Trophoblast cell (in vitro differentiated cells and primary cell): ENCODE data around the gene SAA2. TPM values are rescaled to one million over a fixed set of nuclear protein-coding genes. Genes with fewer than 3 reads are reported as not detected.

ENCODE experiments used
- DNase-seq, 2 donors: peaks; one replicate each; pipeline ENCODE4 v3.0.0-alpha.2; 2016
- H2AFZ ChIP-seq: 2 replicates; pipeline ENCODE4 v1.6.1; 2013; ENCODE audit warnings: low read length, moderate library complexity, mild to moderate bottlenecking; ENCODE audit not compliant: insufficient read depth, poor library complexity
- H2AK5ac ChIP-seq: 2 replicates; pipeline ENCODE4 v1.6.1; 2013; ENCODE audit warnings: mild to moderate bottlenecking, low read length
- H2BK120ac ChIP-seq: 2 replicates; pipeline ENCODE4 v1.6.1; 2013; ENCODE audit warnings: low read length, mild to moderate bottlenecking, moderate library complexity; ENCODE audit not compliant: insufficient read depth, poor library complexity
- H2BK12ac ChIP-seq: 2 replicates; pipeline ENCODE4 v1.6.1; 2013; ENCODE audit warnings: mild to moderate bottlenecking, low read length, moderate library complexity
- H2BK5ac ChIP-seq: 2 replicates; pipeline ENCODE4 v1.6.1; 2013; ENCODE audit warnings: low read length, low read depth, moderate library complexity, mild to moderate bottlenecking; ENCODE audit not compliant: poor library complexity
- H3K14ac ChIP-seq: 2 replicates; pipeline ENCODE4 v1.6.1; 2013; ENCODE audit warnings: mild to moderate bottlenecking, low read length
- H3K18ac ChIP-seq: 2 replicates; pipeline ENCODE4 v1.6.1; 2013; ENCODE audit warnings: mild to moderate bottlenecking, low read length
- H3K23ac ChIP-seq: 2 replicates; pipeline ENCODE4 v1.6.1; 2013; ENCODE audit warnings: low read length
- H3K27ac ChIP-seq: 2 replicates; pipeline ENCODE4 v1.5.1; 2013; ENCODE audit warnings: low read depth, mild to moderate bottlenecking, inconsistent platforms, low read length, moderate library complexity
- H3K27me3 ChIP-seq: 2 replicates; pipeline ENCODE4 v1.6.1; 2013; ENCODE audit warnings: inconsistent platforms, mild to moderate bottlenecking, low read length, moderate library complexity; ENCODE audit not compliant: insufficient read depth
- H3K36me3 ChIP-seq, 2 experiments: 1 replicate in 1 of 2; 2 replicates in 1 of 2; pipeline ENCODE4 v1.6.1; 2013; ENCODE audit warnings: low read length in 2 of 2, mild to moderate bottlenecking in 2 of 2, moderate library complexity in 1 of 2; ENCODE audit not compliant: insufficient read depth in 2 of 2, control insufficient read depth in 1 of 2
- H3K4ac ChIP-seq: 2 replicates; pipeline ENCODE4 v1.6.1; 2013; ENCODE audit warnings: low read depth, mild to moderate bottlenecking, low read length, moderate library complexity
- H3K4me1 ChIP-seq, 2 experiments: 1 replicate in 1 of 2; 2 replicates in 1 of 2; pipeline ENCODE4 v1.6.1; 2013; ENCODE audit warnings: low read length in 2 of 2, mild to moderate bottlenecking in 2 of 2, moderate library complexity in 1 of 2; ENCODE audit not compliant: insufficient read depth in 2 of 2, control insufficient read depth in 1 of 2
- H3K4me2 ChIP-seq: 2 replicates; pipeline ENCODE4 v1.6.1; 2013; ENCODE audit warnings: inconsistent platforms, mild to moderate bottlenecking, low read length, moderate library complexity
- H3K4me3 ChIP-seq: 2 replicates; pipeline ENCODE4 v1.5.1; 2013; ENCODE audit warnings: mild to moderate bottlenecking, low read depth, low read length, inconsistent platforms
- H3K79me1 ChIP-seq: one replicate; pipeline ENCODE4 v1.6.1; 2013; ENCODE audit warnings: low read length
- H3K79me2 ChIP-seq: 2 replicates; pipeline ENCODE4 v1.6.1; 2013; ENCODE audit warnings: low read length, mild to moderate bottlenecking; ENCODE audit not compliant: control insufficient read depth, insufficient read depth, poor library complexity
- H3K9ac ChIP-seq: 2 replicates; pipeline ENCODE4 v1.6.1; 2013; ENCODE audit warnings: mild to moderate bottlenecking, low read length
- H3K9me3 ChIP-seq: 2 replicates; pipeline ENCODE4 v1.6.1; 2013; ENCODE audit warnings: low read depth, mild to moderate bottlenecking, control low read depth, inconsistent platforms, low read length; ENCODE audit not compliant: insufficient read depth
- H4K12ac ChIP-seq: 2 replicates; pipeline ENCODE4 v1.6.1; 2013; ENCODE audit warnings: low read depth, mild to moderate bottlenecking, low read length, moderate library complexity
- H4K8ac ChIP-seq: 2 replicates; pipeline ENCODE4 v1.6.1; 2013; ENCODE audit warnings: low read depth, mild to moderate bottlenecking, low read length, moderate library complexity
- H4K91ac ChIP-seq: one replicate; pipeline ENCODE4 v1.6.1; 2013; ENCODE audit warnings: low read depth, mild to moderate bottlenecking, low read length, moderate library complexity
- WGBS: extraction: QIAGEN DNeasy Blood & Tissue Kit; methylation state at CpG from one replicate; pipeline ENCODE4 v1.1.7; 2013; ENCODE audit warnings: missing lambda C conversion rate; ENCODE audit not compliant: insufficient read length, insufficient coverage; ENCODE audit errors: extremely low coverage; 5-methylcytosine and 5-hydroxymethylcytosine counted together
- polyA plus RNA-seq: library from polyadenylated mRNA; stranded (reverse); fragments of 200-250 nt; gene quantifications from 2 replicates; pipeline ENCODE4 v1.2.3, GENCODE V29; 2013

Gene SAA2
- polyA plus RNA-seq, result 1.1 and 1.6 TPM in 2 replicates

DNA sequence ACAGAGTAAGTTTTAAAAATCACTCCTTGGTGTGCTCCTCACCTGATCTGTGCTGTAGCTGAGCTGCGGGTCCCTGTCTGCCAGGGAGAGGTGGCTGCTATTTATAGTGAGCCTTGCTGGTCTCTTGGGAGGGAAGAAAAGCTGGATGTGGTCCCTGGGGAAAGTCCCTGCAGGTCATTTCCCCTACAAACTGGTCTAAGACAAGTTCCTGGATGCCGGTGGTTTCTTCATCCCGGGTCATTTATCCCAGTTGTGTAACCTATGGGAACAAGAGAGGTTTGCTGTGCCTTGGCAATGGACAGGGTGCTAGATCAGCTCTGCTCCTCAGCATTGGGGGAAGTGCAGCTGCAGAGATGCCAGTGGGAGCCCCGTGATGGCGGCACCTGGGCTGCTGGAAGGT, at the start of gene SAA2:
Gene SAA2 (minus strand): TSS at position 108 of the 400 bp plus-strand sequence. CDS start 657 bp downstream, outside the sequence.
- H2BK5ac ChIP-seq, result no peak within 1 kb of the TSS
- no peak within 1 kb of the TSS for H3K14ac ChIP-seq
- no peak within 1 kb of the TSS for H3K9ac ChIP-seq
- H3K79me2 ChIP-seq, result no peaks in the 10 kb centered on the region
- no peak within 1 kb of the TSS for H3K27ac ChIP-seq
- H2BK12ac ChIP-seq, result no peak within 1 kb of the TSS
- peak within 1 kb of the TSS; percentile 22 for H3K23ac ChIP-seq
- H3K4me2 ChIP-seq, result no peak within 1 kb of the TSS
- H4K91ac ChIP-seq, result no peak within 1 kb of the TSS
- no peak within 1 kb of the TSS for H2BK120ac ChIP-seq
- no peak within 1 kb of the TSS for H3K4me3 ChIP-seq
- H4K8ac ChIP-seq, result no peak within 1 kb of the TSS
- peaks cover 0 to 2% of the 10 kb centered on the region in 2 experiments for H3K4me1 ChIP-seq
- WGBS, result no CpG with 5 or more reads among the region's 5 CpGs
- no peak within 1 kb of the TSS for H2AFZ ChIP-seq
- no peaks in the 10 kb centered on the region for H3K36me3 ChIP-seq
- DNase-seq, result peak; percentile 4 to 19
- no peaks in the 10 kb centered on the region for H3K79me1 ChIP-seq
- no peaks in the 10 kb centered on the region for H3K9me3 ChIP-seq
- H3K18ac ChIP-seq, result no peak within 1 kb of the TSS
- H3K4ac ChIP-seq, result no peak within 1 kb of the TSS
- H4K12ac ChIP-seq, result no peak within 1 kb of the TSS
- no peak within 1 kb of the TSS for H2AK5ac ChIP-seq
- no peaks in the 10 kb centered on the region for H3K27me3 ChIP-seq

- Histone ChIP-seq H3K27ac (no peak overlapping the region), H3K36me3 (peaks cover 17 to 25% of the 10 kb centered on the region in 2 experiments), H3K4ac (no peak overlapping the region), H3K4me1 (no peaks in the 10 kb centered on the region), H2BK120ac (no peak overlapping the region), H3K4me2 (no peak overlapping the region), H2BK5ac (no peak overlapping the region), H3K9me3 (no peaks in the 10 kb centered on the region), H3K79me2 (no peaks in the 10 kb centered on the region), H3K18ac (no peak overlapping the region), H3K79me1 (no peaks in the 10 kb centered on the region), H2AFZ (no peak overlapping the region), H3K14ac (no peak overlapping the region), H3K27me3 (no peaks in the 10 kb centered on the region), H3K9ac (no peak overlapping the region), H2AK5ac (no peak overlapping the region), H3K4me3 (no peak overlapping the region), H4K91ac (no peak overlapping the region), H4K8ac (no peak overlapping the region), H4K12ac (no peak overlapping the region), H2BK12ac (no peak overlapping the region), H3K23ac (no peak overlapping the region)
- no peak for DNase-seq
- WGBS, result no CpG with 5 or more reads among the region's 2 CpGs
Measured at GRCh38 chr11:18295316-18295715, 46.8 kb upstream of the SAA2 start.

DNA sequence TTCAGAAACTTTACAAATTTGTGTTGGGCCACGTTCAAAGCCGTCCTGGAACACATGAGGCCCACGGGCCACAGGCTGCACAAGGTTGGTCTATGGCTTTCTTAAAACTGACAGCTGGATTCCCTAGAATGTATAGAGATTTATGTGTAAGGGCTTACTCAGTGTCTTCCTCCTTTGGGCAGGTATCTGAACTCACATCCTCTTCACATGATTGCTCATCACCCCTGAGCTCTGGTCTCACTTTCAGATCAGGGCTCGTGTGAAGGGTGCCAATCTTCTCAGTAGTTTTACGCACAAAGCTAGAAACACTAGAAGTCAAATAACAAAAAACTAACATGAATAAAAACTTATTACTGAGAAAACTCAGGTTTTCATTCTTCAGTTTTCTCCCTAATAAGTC, 46.4 kb upstream of the SAA2 start:
- Histone ChIP-seq H2AFZ (no peak overlapping the region), H3K14ac (no peak overlapping the region), H3K4me1 (no peaks in the 10 kb centered on the region), H2BK5ac (no peak overlapping the region), H2BK12ac (no peak overlapping the region), H3K4me2 (no peak overlapping the region), H3K36me3 (peaks cover 17 to 27% of the 10 kb centered on the region in 2 experiments), H3K79me2 (no peaks in the 10 kb centered on the region), H2AK5ac (no peak overlapping the region), H3K9ac (no peak overlapping the region), H3K23ac (no peak overlapping the region), H4K12ac (no peak overlapping the region), H3K4me3 (no peak overlapping the region), H3K27me3 (no peaks in the 10 kb centered on the region), H3K18ac (no peak overlapping the region), H3K4ac (no peak overlapping the region), H2BK120ac (no peak overlapping the region), H3K9me3 (no peaks in the 10 kb centered on the region), H4K8ac (no peak overlapping the region), H3K79me1 (no peaks in the 10 kb centered on the region), H4K91ac (no peak overlapping the region), H3K27ac (no peak overlapping the region)
- no CpG with 5 or more reads among the region's 5 CpGs for WGBS
- no peak for DNase-seq

DNA sequence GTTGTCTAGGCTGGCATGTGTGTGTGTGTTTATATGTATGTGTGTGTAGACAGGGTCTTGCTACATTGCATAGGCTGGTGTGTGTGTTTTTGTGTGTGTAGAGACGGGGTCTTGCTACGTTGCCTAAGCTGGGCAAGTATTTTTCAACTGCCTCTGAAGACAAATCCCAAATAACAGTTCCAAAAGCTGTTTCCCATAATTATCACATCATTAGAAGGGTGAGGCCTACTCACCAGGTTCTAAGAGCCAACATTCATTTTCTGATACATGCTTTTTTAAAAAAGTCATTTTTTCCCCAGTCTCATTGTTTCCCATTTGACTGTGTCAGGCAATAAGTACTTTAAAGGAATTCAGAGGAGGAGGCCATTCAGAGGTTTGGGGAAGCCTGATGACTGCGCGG, 40.4 kb upstream of the SAA2 start:
- H3K27ac ChIP-seq, result no peak overlapping the region
- H2AFZ ChIP-seq, result no peak overlapping the region
- H3K4ac ChIP-seq, result no peak overlapping the region
- no peak overlapping the region for H2BK12ac ChIP-seq
- no peak overlapping the region for H4K12ac ChIP-seq
- H3K79me1 ChIP-seq, result no peaks in the 10 kb centered on the region
- peaks cover 10 to 33% of the 10 kb centered on the region in 2 experiments for H3K36me3 ChIP-seq
- H3K4me1 ChIP-seq, result no peaks in the 10 kb centered on the region
- H2BK5ac ChIP-seq, result no peak overlapping the region
- H3K4me2 ChIP-seq, result no peak overlapping the region
- no peaks in the 10 kb centered on the region for H3K27me3 ChIP-seq
- no peak overlapping the region for H3K4me3 ChIP-seq
- no peak overlapping the region for H4K91ac ChIP-seq
- H3K18ac ChIP-seq, result no peak overlapping the region
- no peak overlapping the region for H2AK5ac ChIP-seq
- DNase-seq, result no peak
- no peak overlapping the region for H3K23ac ChIP-seq
- H3K9me3 ChIP-seq, result no peaks in the 10 kb centered on the region
- H3K9ac ChIP-seq, result no peak overlapping the region
- H2BK120ac ChIP-seq, result no peak overlapping the region
- no peak overlapping the region for H3K14ac ChIP-seq
- no peak overlapping the region for H4K8ac ChIP-seq
- H3K79me2 ChIP-seq, result no peaks in the 10 kb centered on the region
- WGBS, result no CpG with 5 or more reads among the region's 4 CpGs
